Measurements from ENCODE around the gene PSMG2. TPM values are rescaled to one million over a fixed set of nuclear protein-coding genes. Genes with fewer than 3 reads are reported as not detected.

Gene PSMG2, protein sequence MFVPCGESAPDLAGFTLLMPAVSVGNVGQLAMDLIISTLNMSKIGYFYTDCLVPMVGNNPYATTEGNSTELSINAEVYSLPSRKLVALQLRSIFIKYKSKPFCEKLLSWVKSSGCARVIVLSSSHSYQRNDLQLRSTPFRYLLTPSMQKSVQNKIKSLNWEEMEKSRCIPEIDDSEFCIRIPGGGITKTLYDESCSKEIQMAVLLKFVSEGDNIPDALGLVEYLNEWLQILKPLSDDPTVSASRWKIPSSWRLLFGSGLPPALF
- polyA plus RNA-seq = 87.2 and 102 TPM in 2 replicates
- polyA minus RNA-seq = 59.2 and 74.6 TPM in 2 replicates

DNA sequence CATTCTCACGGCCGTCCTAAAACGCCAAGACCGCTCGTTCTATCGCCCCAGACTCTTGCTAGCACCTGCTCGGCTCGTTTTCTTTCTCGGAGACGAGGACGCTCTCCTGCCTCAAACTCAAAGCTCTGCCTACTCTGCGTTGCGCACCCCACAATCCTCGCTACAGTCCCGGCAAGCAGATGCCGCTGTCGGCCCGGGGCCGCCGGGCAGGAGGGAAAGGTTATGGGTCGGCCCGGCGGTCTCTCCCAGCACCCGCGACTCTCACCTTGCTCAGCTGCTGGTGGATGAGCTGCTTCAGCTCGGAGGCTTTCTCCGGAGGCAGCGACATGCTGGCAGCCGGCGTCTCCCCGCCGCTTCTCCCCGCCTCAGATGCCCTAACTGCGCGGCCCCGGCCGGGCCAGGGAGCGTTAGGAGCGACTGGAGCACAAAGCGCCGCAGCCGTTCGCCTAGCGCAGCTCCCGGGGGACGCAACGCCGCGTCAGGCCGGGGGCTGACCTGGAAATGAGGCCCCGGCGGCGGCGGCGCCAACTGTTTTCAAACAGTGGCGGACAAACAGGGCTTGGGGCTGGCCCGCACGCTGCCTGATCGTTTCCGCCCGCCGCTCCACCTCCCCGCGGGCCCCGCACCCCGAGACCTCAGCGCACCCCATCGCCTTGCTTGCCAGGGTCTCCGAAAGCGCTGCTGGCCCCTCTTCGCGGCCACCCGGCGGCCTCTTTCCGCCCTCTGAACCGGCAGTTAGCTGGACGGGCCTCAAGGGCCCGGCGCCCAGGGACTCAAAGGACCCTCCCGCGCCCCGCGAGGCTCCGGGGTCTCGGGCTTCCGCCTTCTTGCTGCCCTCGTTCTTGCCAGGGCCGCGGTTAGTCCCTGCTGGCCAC is at the start of gene PSMG2, which contains the start of gene CEP76:
Gene PSMG2, plus strand, starts transcription at position 822 of the 875 bp plus-strand sequence. CDS start 66 bp downstream, outside the sequence.
Gene CEP76, minus strand, starts transcription at position 503 of the 875 bp plus-strand sequence. Its CDS starts 175 bp downstream, at position 328.
- peak within 1 kb of the TSS; percentile 49 for H3K4me2 ChIP-seq (ENCODE audit: low read length)
- H3F3A ChIP-seq (ENCODE audit: insufficient read depth, low read length, poor library complexity, severe bottlenecking) = peaks cover 5% of the 10 kb centered on the region
- H3K36me3 ChIP-seq (ENCODE audit: insufficient read depth, low read length) = peaks cover 7% of the 10 kb centered on the region
- no peaks in the 10 kb centered on the region for H3K9me3 ChIP-seq (ENCODE audit: low read length)
- peaks cover 46% of the 10 kb centered on the region for H3K79me2 ChIP-seq (replicated peaks; ENCODE audit: insufficient read depth, low read length)
- H3K27ac ChIP-seq (ENCODE audit: low read length) = peak within 1 kb of the TSS; percentile 94
- H4K20me1 ChIP-seq (ENCODE audit: insufficient read depth) = no peaks in the 10 kb centered on the region
- peak within 1 kb of the TSS; percentile 90 for H3K9ac ChIP-seq (ENCODE audit: low read length)
- H3K27me3 ChIP-seq (ENCODE audit: insufficient read depth, low read depth, low read length) = no peaks in the 10 kb centered on the region
- peak within 1 kb of the TSS; percentile 96 for H2AFZ ChIP-seq (ENCODE audit: low read depth, low read length)
- peak within 1 kb of the TSS; percentile 98 for H3K4me3 ChIP-seq (ENCODE audit: low read length)
- TF ChIP-seq MXI1 (conservative IDR thresholded peaks at IDR 0.05; ENCODE audit: poor library complexity, severe bottlenecking) (peak; percentile 91), EP300 (conservative IDR thresholded peaks at IDR 0.05; ENCODE audit: poor library complexity, severe bottlenecking) (peak; percentile 59), RAD21 (conservative IDR thresholded peaks at IDR 0.05) (no peak), EZH2 (IDR thresholded peaks at IDR 0.05; ENCODE audit: borderline replicate concordance, insufficient read depth, low read length, poor library complexity, severe bottlenecking) (peak; percentile 58), TAF1 (IDR thresholded peaks at IDR 0.05; ENCODE audit: low read depth) (peak; percentile 85), POLR2AphosphoS5 (IDR thresholded peaks at IDR 0.05) (peak; percentile 72), SMC3 (conservative IDR thresholded peaks at IDR 0.05; ENCODE audit: poor library complexity) (peak; percentile 16)
- TF ChIP-seq, protein P1, sequence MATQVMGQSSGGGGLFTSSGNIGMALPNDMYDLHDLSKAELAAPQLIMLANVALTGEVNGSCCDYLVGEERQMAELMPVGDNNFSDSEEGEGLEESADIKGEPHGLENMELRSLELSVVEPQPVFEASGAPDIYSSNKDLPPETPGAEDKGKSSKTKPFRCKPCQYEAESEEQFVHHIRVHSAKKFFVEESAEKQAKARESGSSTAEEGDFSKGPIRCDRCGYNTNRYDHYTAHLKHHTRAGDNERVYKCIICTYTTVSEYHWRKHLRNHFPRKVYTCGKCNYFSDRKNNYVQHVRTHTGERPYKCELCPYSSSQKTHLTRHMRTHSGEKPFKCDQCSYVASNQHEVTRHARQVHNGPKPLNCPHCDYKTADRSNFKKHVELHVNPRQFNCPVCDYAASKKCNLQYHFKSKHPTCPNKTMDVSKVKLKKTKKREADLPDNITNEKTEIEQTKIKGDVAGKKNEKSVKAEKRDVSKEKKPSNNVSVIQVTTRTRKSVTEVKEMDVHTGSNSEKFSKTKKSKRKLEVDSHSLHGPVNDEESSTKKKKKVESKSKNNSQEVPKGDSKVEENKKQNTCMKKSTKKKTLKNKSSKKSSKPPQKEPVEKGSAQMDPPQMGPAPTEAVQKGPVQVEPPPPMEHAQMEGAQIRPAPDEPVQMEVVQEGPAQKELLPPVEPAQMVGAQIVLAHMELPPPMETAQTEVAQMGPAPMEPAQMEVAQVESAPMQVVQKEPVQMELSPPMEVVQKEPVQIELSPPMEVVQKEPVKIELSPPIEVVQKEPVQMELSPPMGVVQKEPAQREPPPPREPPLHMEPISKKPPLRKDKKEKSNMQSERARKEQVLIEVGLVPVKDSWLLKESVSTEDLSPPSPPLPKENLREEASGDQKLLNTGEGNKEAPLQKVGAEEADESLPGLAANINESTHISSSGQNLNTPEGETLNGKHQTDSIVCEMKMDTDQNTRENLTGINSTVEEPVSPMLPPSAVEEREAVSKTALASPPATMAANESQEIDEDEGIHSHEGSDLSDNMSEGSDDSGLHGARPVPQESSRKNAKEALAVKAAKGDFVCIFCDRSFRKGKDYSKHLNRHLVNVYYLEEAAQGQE (IDR thresholded peaks at IDR 0.05; ENCODE audit: borderline replicate concordance) = peak; percentile 89
- TF ChIP-seq, protein P2, sequence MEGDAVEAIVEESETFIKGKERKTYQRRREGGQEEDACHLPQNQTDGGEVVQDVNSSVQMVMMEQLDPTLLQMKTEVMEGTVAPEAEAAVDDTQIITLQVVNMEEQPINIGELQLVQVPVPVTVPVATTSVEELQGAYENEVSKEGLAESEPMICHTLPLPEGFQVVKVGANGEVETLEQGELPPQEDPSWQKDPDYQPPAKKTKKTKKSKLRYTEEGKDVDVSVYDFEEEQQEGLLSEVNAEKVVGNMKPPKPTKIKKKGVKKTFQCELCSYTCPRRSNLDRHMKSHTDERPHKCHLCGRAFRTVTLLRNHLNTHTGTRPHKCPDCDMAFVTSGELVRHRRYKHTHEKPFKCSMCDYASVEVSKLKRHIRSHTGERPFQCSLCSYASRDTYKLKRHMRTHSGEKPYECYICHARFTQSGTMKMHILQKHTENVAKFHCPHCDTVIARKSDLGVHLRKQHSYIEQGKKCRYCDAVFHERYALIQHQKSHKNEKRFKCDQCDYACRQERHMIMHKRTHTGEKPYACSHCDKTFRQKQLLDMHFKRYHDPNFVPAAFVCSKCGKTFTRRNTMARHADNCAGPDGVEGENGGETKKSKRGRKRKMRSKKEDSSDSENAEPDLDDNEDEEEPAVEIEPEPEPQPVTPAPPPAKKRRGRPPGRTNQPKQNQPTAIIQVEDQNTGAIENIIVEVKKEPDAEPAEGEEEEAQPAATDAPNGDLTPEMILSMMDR (IDR thresholded peaks at IDR 0.05; ENCODE audit: poor library complexity, severe bottlenecking) = no peak
- no peaks in the 10 kb centered on the region for H3K9me2 ChIP-seq (ENCODE audit: insufficient read depth, low read length)

DNA sequence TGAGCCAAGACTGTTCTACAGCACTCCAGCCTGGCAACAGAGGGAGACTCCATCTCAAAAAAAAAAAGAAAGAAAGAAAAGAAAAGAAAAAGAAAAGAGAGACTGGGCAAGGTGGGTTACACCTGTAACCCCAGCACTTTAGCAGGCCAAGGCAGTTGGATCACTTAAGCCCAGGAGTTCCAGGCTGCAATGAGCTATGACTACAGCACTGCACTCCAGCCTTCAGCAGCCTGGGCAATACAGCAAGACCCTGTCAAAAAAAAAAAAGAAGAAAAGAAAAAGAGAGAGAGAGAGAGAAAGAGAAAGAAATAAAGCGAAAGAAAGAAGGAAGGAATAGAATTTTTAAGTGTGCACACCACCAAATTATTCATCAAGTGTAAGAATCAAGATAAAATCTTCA is 47.9 kb upstream of the PSMG2 start:
- no peaks in the 10 kb centered on the region for H4K20me1 ChIP-seq (ENCODE audit: insufficient read depth)
- no peak overlapping the region for H2AFZ ChIP-seq (ENCODE audit: low read depth, low read length)
- no peak overlapping the region for H3K27ac ChIP-seq (ENCODE audit: low read length)
- H3K36me3 ChIP-seq (ENCODE audit: insufficient read depth, low read length) = no peaks in the 10 kb centered on the region
- H3K9me3 ChIP-seq (ENCODE audit: low read length) = no peaks in the 10 kb centered on the region
- H3F3A ChIP-seq (ENCODE audit: insufficient read depth, low read length, poor library complexity, severe bottlenecking) = no peaks in the 10 kb centered on the region
- H3K4me3 ChIP-seq (ENCODE audit: low read length) = no peak overlapping the region
- peaks cover 28% of the 10 kb centered on the region for H3K79me2 ChIP-seq (replicated peaks; ENCODE audit: insufficient read depth, low read length)
- no peak overlapping the region for H3K9ac ChIP-seq (ENCODE audit: low read length)
- H3K4me2 ChIP-seq (ENCODE audit: low read length) = no peak overlapping the region
- TF ChIP-seq MXI1 (conservative IDR thresholded peaks at IDR 0.05; ENCODE audit: poor library complexity, severe bottlenecking) = no peak
- no peak for TF ChIP-seq TAF1 (IDR thresholded peaks at IDR 0.05; ENCODE audit: low read depth)
- TF ChIP-seq RAD21 (conservative IDR thresholded peaks at IDR 0.05) = no peak
- TF ChIP-seq EP300 (conservative IDR thresholded peaks at IDR 0.05; ENCODE audit: poor library complexity, severe bottlenecking) = no peak
- no peak for TF ChIP-seq EZH2 (IDR thresholded peaks at IDR 0.05; ENCODE audit: borderline replicate concordance, insufficient read depth, low read length, poor library complexity, severe bottlenecking)
- TF ChIP-seq, protein P1 (IDR thresholded peaks at IDR 0.05; ENCODE audit: borderline replicate concordance) = no peak
- no peak for TF ChIP-seq SMC3 (conservative IDR thresholded peaks at IDR 0.05; ENCODE audit: poor library complexity)
- TF ChIP-seq, protein P2 (IDR thresholded peaks at IDR 0.05; ENCODE audit: poor library complexity, severe bottlenecking) = no peak
- TF ChIP-seq POLR2AphosphoS5 (IDR thresholded peaks at IDR 0.05) = no peak
- H3K27me3 ChIP-seq (ENCODE audit: insufficient read depth, low read depth, low read length) = no peaks in the 10 kb centered on the region
- H3K9me2 ChIP-seq (ENCODE audit: insufficient read depth, low read length) = no peaks in the 10 kb centered on the region

Data from neural cell (in vitro differentiated cells).